Right ventricle myocardium superior (tissue), 1 donor: ENCODE data around the gene KCNT2. TPM values are rescaled to one million over a fixed set of nuclear protein-coding genes. Genes with fewer than 3 reads are reported as not detected.
"Not testable (repeated sequence)": the region's sequence is repeated elsewhere in the genome, so short reads cannot be mapped to it uniquely, and the experiment has no call there.

Source experiments
- ATAC-seq: fragments of 200-7000 bp; cut with Tn5 transposase; one replicate; pipeline ENCODE4 v1.9.1; 2020; ENCODE audit warnings: mild to moderate bottlenecking; ENCODE audit not compliant: poor library complexity
- DNase-seq: peaks from one replicate; pipeline ENCODE4 v3.0.0-alpha.2; 2020
- intact Hi-C: fragments of 100-400 bp; cut with DNase I; formaldehyde crosslinking; loops from one replicate; pipeline ENCODE4 v1.11.2; 2022
- long read RNA-seq: library from polyadenylated mRNA; unstranded; transcript quantifications from one replicate; pipeline ENCODE4 v2.0.0, GENCODE V29; 2021
- total RNA-seq: library from RNA; stranded (reverse); fragmentation: NEBNext Ultra II Directional; extraction: Animal tissue kit (Norgen Biotek cat#: 25700); gene quantifications from one replicate; pipeline ENCODE4 v1.2.1, GENCODE V29; 2021
- donor health status: DM: no; HTN: yes; CAD: no; lungs with severe emphysema.

Gene KCNT2
- 1.0 TPM for total RNA-seq
- long read RNA-seq = 0 reads

- DNase-seq (peak; percentile 76), ATAC-seq (peak; percentile 86)
- intact Hi-C loops = no loop called here
Observed at GRCh38 chr1:196608390-196609369, at the start of gene KCNT2. KCNT2 (minus strand) TSS chr1:196608440; CDS start chr1:196608309, 131 bp downstream.

- intact Hi-C loops = no loop called here
- no peak for ATAC-seq
Observed at GRCh38 chr1:196655494-196655893, 47.3 kb upstream of the KCNT2 start.

GRCh38 chr1:196655071-196655470 is 46.8 kb upstream of the KCNT2 start:
- ATAC-seq (no peak), DNase-seq (no peak)

More at GRCh38 chr1:196655494-196655893, 47.3 kb upstream of the KCNT2 start:
- no peak for DNase-seq

GRCh38 chr1:196654271-196654670 is 46.0 kb upstream of the KCNT2 start:
- ATAC-seq = no peak
- no peak for DNase-seq
- intact Hi-C loops = no loop called here

More at GRCh38 chr1:196655071-196655470, 46.8 kb upstream of the KCNT2 start:
- intact Hi-C loops = no loop called here

- intact Hi-C loops = no loop called here
- ATAC-seq (peak; percentile 82), DNase-seq (no peak)
Observed at GRCh38 chr1:196651637-196652215, 43.5 kb upstream of the KCNT2 start, which contains the start of gene CFH. CFH (plus strand) TSS chr1:196652043; CDS start chr1:196652118, 75 bp downstream.

GRCh38 chr1:196651079-196651478 is 42.8 kb upstream of the KCNT2 start:
- DNase-seq (no peak), ATAC-seq (no peak)
- intact Hi-C loops = no loop called here

- DNase-seq (no peak), ATAC-seq (no peak)
- intact Hi-C loops = no loop called here
Observed at GRCh38 chr1:196650403-196650802, 42.2 kb upstream of the KCNT2 start.

- DNase-seq (no peak), ATAC-seq (no peak)
- intact Hi-C loops = no loop called here
Observed at GRCh38 chr1:196649990-196650389, 41.8 kb upstream of the KCNT2 start.

- intact Hi-C loops = no loop called here
- ATAC-seq = no peak
- DNase-seq = no peak
Observed at GRCh38 chr1:196640976-196641375, 32.7 kb upstream of the KCNT2 start.

GRCh38 chr1:196639291-196639690 is 31.1 kb upstream of the KCNT2 start:
- DNase-seq, intact Hi-C loops, ATAC-seq: not testable (repeated sequence)

- intact Hi-C loops = no loop called here
- ATAC-seq (no peak), DNase-seq (no peak)
Observed at GRCh38 chr1:196638466-196638865, 30.2 kb upstream of the KCNT2 start.

GRCh38 chr1:196637606-196638005 is 29.4 kb upstream of the KCNT2 start:
- no peak for DNase-seq
- intact Hi-C loops = no loop called here

GRCh38 chr1:196628838-196629237 is 20.6 kb upstream of the KCNT2 start:
- no peak for DNase-seq
- intact Hi-C loops = no loop called here
- ATAC-seq = no peak

More at GRCh38 chr1:196637606-196638005, 29.4 kb upstream of the KCNT2 start:
- no peak for ATAC-seq

- ATAC-seq (no peak), DNase-seq (no peak)
- intact Hi-C loops = no loop called here
Observed at GRCh38 chr1:196623079-196623478, 14.8 kb upstream of the KCNT2 start.

GRCh38 chr1:196619721-196620120 is 11.5 kb upstream of the KCNT2 start:
- intact Hi-C loops = no loop called here
- DNase-seq (no peak), ATAC-seq (no peak)

GRCh38 chr1:196611873-196612272 is 3.6 kb upstream of the KCNT2 start:
- ATAC-seq (no peak), DNase-seq (no peak)
- intact Hi-C loops = no loop called here

GRCh38 chr1:196609370-196609737 is 1.1 kb upstream of the KCNT2 start:
- ATAC-seq = peak; percentile 24
- no peak for DNase-seq
- intact Hi-C loops = no loop called here

- intact Hi-C loops = no loop called here
- DNase-seq (no peak), ATAC-seq (peak; percentile 29)
Observed at GRCh38 chr1:196607981-196608380, 259 bp downstream of the KCNT2 start.

GRCh38 chr1:196603651-196604050 is 4.6 kb downstream of the KCNT2 start:
- intact Hi-C loops = no loop called here
- no peak for ATAC-seq
- DNase-seq = no peak
